ENCODE results near the gene SMIM15. TPM values are rescaled to one million over a fixed set of nuclear protein-coding genes. Genes with fewer than 3 reads are reported as not detected.

SMIM15 gene
- total RNA-seq, 2 experiments from 2014 or later: 50.0 to 59.6 TPM

Other genes with a start within 250 kb of the SMIM15 start
- gene ERCC8, start 217.4 kb downstream of the SMIM15 start, total RNA-seq: 10 to 100 TPM in 1 of 2 experiments, 1 to 10 TPM in 1; 7.6 to 10.2 TPM
- gene NDUFAF2, start 217.3 kb downstream of the SMIM15 start, total RNA-seq: 10 to 100 TPM; 23.9 to 26.7 TPM
- 1 to 10 TPM; 5.9 to 7.6 TPM for gene ZSWIM6, start 169.8 kb upstream of the SMIM15 start, total RNA-seq

Data from activated CD8-positive, alpha-beta memory T cell treated with anti-CD3 and anti-CD28 coated beads, Interleukin-2, amount 10 ng/mL, durations not matched to agents 7 days and 5 days (primary cell).